LNCaP clone FGC (cell line): ENCODE data around the gene FIBP.

Experiments
- DNase-seq: peaks from one replicate; pipeline ENCODE4 v3.0.0-alpha.2; 2011; ENCODE audit warnings: low read depth
- H3K4me3 ChIP-seq: 2 replicates; pipeline ENCODE4 v1.5.1; 2011; ENCODE audit warnings: mild to moderate bottlenecking, low read depth, low read length, control low read depth
- TF ChIP-seq, protein P1 (sequence below): IDR thresholded peaks from 2 replicates; pipeline ENCODE4 v1.5.1; 2012; ENCODE audit warnings: mild to moderate bottlenecking; ENCODE audit not compliant: control insufficient read depth, insufficient read depth; ENCODE audit errors: extremely low read depth

FIBP gene

DNA sequence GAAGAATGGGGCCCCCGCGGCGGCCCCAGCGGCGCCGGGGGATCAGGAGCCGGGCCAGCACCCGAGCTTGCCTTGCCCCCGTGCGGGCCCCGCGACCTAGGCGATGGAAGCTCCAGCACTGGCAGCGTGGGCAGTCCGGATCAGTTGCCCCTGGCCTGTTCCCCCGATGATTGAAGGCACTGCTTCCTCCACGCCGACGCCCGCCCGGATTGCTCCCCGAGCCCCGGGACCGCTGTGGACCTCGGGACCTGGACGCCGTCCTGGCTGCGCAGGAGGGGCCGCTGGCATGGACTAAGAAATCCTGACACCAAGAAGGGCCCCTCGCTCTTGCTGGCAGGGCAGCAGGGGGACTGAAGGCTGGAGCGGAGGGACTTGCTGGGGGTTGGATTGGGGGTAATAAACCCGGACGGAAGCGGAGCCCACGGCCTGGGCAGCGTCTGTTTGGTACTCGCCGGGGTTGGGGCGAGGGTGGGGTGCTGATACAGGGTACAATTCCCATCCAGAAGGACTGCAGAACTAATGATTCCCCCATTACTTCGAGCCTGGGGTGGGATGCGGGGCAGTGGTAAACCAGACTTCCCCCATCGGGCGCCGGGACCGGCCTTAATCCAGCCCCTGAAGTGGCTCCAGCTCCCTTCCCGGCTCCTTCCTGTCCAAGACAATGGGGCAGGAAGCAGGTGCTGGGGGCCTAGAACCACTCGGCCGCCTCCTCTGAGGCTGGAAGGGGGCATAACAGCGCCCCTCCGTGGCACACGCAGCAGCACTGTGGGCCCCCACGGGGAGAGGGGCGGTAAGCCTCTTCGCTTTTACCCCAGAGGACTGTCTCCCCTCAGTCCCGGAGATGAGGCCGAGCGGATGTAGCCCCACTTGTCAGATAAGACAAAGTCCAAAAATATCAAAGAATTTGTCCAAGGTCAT, 3.2 kb upstream of the FIBP start:
- TF ChIP-seq, protein P1, sequence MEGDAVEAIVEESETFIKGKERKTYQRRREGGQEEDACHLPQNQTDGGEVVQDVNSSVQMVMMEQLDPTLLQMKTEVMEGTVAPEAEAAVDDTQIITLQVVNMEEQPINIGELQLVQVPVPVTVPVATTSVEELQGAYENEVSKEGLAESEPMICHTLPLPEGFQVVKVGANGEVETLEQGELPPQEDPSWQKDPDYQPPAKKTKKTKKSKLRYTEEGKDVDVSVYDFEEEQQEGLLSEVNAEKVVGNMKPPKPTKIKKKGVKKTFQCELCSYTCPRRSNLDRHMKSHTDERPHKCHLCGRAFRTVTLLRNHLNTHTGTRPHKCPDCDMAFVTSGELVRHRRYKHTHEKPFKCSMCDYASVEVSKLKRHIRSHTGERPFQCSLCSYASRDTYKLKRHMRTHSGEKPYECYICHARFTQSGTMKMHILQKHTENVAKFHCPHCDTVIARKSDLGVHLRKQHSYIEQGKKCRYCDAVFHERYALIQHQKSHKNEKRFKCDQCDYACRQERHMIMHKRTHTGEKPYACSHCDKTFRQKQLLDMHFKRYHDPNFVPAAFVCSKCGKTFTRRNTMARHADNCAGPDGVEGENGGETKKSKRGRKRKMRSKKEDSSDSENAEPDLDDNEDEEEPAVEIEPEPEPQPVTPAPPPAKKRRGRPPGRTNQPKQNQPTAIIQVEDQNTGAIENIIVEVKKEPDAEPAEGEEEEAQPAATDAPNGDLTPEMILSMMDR = no peak
- DNase-seq = no peak
- H3K4me3 ChIP-seq = peak overlapping the region; percentile 60

DNA sequence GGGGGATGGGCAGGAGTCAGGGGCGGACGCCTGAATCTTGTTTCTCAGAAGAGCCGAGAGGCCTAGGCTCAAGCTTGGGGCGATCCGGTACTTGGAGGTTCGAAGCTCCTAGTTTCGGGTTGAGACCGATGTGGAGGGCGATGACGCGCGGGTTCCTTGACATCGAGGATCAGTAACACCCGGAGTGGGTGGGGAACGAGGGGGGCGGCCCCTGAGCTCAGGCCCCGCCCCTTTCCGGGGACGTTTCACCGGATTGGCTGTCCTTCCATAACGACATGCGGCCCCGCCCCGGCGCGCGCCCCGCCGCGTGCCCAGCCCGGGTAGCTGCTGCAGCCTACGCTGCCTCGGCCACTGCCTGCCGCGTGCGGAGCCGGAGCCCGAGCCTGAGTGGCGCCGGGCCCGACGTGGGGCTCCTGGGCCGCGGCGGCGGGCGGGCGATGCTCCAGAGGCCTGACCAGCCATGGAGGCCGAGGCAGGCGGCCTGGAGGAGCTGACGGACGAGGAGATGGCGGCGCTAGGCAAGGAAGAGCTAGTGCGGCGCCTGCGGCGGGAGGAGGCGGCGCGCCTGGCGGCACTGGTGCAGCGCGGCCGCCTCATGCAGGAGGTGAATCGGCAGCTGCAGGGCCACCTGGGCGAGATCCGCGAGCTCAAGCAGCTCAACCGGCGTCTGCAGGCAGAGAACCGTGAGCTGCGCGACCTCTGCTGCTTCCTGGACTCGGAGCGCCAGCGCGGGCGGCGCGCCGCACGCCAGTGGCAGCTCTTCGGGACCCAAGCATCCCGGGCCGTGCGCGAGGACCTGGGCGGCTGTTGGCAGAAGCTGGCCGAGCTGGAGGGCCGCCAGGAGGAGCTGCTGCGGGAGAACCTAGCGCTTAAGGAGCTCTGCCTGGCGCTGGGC, 2.3 kb upstream of the FIBP start, which contains the start of gene CCDC85B:
Gene CCDC85B, plus strand, starts transcription at position 350 of the 895 bp plus-strand sequence. Its CDS starts 111 bp downstream, at position 461.
- peak within 1 kb of the TSS; percentile 60 for H3K4me3 ChIP-seq
- TF ChIP-seq, protein P1 = no peak
- peak; percentile 75 for DNase-seq

DNA sequence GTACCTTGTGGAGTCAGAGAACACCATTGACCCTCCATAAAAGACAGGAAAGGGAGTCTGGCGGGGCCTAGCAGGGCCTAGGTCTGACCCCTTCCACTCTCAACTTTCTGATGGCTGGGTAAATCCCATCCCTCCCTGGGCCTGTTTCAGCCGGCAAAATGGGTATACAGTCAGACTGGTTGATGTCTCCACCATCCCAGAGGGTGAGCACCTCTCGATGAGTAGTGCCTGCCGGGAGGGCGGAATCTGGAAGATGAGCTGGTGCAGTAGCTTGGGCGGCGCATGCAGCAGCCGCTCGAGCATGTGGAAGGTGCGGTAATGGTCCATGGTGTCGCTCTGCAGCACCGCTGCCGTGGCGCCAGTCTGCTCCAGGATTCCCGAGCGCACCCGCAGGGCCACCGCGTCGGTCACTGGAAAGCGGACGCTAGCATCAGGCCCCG, 528 bp downstream of the FIBP start:
- DNase-seq = peak; percentile 6
- TF ChIP-seq, protein P1 = no peak
- peak overlapping the region; percentile 83 for H3K4me3 ChIP-seq

DNA sequence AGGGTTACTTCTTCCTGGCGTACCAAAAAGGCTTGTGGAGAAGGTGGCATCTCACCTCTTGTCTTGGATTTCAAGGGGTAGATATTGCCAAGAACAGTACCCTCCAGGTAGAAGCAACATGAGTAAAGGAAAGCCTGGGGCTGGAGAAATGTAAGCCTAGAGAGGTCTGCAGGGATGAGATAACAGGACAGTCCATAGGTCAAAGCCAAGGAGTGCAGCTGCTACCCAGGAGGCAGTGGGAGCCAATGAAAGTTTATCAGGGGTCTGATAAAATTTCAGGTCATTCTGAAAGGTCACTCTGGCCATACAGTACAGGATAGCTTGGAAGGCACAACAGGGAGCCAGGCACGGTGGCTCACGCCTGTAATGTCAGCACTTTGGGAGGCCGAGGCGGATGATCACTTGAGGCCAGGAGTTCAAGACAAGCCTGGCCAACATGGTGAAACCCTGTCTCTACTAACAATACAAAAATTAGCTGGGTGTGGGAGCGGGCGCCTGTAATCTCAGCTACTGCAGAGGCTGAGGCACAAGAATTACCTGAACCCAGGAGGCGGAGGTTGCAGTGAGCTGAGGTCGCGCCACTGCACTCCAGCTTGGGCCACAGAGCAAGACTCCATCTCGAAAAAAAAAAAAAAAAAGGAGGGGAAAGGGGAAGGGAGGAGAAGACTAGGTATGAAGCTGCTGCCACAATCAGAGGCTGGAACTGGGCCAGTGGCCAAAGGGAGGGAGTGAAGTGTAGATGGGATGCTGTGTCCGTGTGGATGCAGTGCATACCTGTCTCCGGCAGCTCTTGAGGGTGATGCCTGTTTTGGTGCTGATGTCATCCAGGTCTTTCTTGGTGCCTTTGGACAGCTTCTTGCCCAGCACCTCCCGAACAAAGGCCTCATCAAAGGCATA, 1.2 kb downstream of the FIBP start:
- no peak for DNase-seq
- H3K4me3 ChIP-seq = peak overlapping the region; percentile 83
- TF ChIP-seq, protein P1 = no peak

DNA sequence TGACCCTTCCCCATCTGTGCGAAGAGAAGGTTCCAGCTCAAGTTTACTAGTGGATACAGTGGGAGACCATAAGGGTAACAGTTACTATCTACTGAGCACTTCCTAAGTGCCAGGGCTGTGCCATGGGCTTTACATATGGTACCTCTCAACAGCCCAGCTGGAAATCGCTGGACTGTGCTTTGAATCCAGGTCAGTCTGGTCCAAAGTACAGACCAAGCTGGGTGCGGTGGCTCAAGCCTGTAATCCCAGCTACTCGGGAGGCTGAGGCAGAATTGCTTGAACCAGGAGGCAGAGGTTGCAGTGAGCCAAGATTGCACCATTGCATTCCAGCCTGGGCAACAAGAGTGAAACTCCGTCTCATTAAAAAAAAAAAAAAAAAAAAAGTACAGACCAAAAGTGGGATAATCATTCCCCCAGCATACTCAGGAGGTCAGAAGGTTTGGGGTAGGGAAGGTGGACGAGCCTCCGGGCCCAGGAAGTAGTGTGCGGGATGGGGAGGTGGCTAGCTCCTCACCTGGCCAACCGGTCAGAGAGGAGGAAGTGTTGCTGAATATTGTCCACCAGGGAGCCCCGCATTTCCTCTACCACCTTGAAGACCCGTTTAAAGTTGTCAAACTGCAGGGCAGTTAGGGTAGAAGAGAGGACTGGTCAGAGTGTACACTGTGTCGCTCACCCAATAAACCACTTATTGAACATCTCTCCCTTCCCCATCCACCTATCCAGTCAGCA, 2.3 kb downstream of the FIBP start:
- TF ChIP-seq, protein P1 = no peak
- no peak overlapping the region for H3K4me3 ChIP-seq
- no peak for DNase-seq
